Measurements from ENCODE around the gene SHOC2. TPM values are rescaled to one million over a fixed set of nuclear protein-coding genes. Genes with fewer than 3 reads are reported as not detected.

SHOC2 gene
- total and polyA plus RNA-seq, 12 donors, result 18.6 to 68.2 (median 48.5) TPM

DNA sequence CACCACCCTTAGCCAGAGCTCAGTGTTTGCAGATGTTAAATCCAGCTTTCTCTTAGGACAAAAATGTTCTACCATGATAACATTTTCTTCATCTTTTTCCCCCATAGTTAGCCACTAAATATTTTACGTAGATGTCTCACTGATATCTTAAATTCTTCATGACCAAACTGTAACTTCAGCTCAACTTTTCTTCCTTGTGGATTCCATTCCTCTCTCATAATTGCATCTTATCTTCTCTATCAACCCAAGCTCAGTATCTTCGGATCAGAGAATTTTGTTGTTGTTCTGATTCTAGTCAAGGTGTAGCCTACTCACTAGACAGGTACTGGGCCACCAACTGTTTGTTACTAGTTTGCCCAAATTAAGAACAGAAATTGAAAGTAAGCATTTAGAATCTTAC, 60.2 kb downstream of the SHOC2 start:
- TF ChIP-seq, protein P1, sequence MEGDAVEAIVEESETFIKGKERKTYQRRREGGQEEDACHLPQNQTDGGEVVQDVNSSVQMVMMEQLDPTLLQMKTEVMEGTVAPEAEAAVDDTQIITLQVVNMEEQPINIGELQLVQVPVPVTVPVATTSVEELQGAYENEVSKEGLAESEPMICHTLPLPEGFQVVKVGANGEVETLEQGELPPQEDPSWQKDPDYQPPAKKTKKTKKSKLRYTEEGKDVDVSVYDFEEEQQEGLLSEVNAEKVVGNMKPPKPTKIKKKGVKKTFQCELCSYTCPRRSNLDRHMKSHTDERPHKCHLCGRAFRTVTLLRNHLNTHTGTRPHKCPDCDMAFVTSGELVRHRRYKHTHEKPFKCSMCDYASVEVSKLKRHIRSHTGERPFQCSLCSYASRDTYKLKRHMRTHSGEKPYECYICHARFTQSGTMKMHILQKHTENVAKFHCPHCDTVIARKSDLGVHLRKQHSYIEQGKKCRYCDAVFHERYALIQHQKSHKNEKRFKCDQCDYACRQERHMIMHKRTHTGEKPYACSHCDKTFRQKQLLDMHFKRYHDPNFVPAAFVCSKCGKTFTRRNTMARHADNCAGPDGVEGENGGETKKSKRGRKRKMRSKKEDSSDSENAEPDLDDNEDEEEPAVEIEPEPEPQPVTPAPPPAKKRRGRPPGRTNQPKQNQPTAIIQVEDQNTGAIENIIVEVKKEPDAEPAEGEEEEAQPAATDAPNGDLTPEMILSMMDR (IDR thresholded peaks at IDR 0.05), result no peak
- DNase-seq (no peak), ATAC-seq (no peak)
- H3K4me1 ChIP-seq, result peaks cover 0 to 29% (median 16%) of the 10 kb centered on the region in 9 donors
- H3K27ac ChIP-seq, result no peak overlapping the region
- H3K9me3 ChIP-seq, result no peaks in the 10 kb centered on the region
- no peaks in the 10 kb centered on the region for H3K36me3 ChIP-seq
- WGBS, 2 donors, result 95 to 97% methylated on average over 2 of the region's 2 CpGs
- H3K4me3 ChIP-seq, result no peak overlapping the region
- no peaks in the 10 kb centered on the region for H3K27me3 ChIP-seq
- intact Hi-C loops (cut with DNase I), result loop anchor here in 1 of 10 donors (10.0 kb wide), 1 partner anchor 55 kb away; no protein-coding TSS in a partner anchor

DNA sequence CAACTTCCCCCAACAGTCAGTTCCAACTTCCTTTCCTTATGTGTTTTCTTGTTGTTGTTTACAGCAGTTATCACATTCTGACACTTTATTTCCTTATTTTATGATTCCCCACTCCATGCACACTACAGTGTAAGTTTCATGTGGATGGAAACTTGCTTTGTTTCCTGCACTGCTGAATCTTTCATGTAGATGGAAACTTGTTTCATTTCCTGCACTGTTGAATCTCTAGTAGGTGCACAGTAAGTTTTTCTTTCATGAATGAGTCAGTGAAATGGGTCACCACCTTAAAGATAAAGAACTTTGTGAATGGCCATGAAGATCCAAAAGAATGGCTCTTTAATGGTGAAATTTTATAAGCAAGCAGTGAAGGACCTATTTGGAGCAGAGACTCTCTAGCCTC, 61.4 kb downstream of the SHOC2 start:
- DNase-seq, result no peak
- Histone ChIP-seq H3K9me3 (no peaks in the 10 kb centered on the region), H3K27ac (no peak overlapping the region), H3K36me3 (no peaks in the 10 kb centered on the region), H3K4me3 (no peak overlapping the region), H3K27me3 (no peaks in the 10 kb centered on the region), H3K4me1 (peaks cover 0 to 41% (median 28%) of the 10 kb centered on the region in 9 donors)
- intact Hi-C loops (cut with DNase I), result loop anchor here in 1 of 10 donors (10.0 kb wide), 1 partner anchor 56 kb away; no protein-coding TSS in a partner anchor
- ATAC-seq, result no peak
- TF ChIP-seq, protein P1 (IDR thresholded peaks at IDR 0.05), result no peak

DNA sequence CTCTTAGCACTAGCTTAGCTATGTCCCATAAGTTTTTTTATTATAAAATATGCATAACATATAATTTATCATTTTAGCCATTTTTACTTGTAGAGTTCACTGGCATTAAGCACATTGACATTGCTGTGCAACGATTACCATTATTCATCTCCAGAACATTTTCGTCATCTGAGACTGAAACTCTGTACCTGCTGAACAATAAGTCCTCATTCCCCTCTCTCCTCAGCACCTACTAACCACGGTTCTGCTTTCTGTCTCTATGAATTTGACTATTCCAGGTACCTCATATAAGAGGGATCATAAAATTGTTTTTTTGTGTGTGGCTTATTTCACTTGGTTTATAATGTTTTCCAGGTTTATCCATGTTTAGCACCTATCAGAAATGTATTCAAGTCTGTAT, 64.1 kb downstream of the SHOC2 start:
- Histone ChIP-seq H3K4me3 (no peak overlapping the region), H3K27ac (no peak overlapping the region), H3K36me3 (peaks cover 0 to 17% (median 0%) of the 10 kb centered on the region in 9 donors), H3K9me3 (no peaks in the 10 kb centered on the region), H3K27me3 (no peaks in the 10 kb centered on the region), H3K4me1 (peaks cover 0 to 40% (median 23%) of the 10 kb centered on the region in 9 donors)
- TF ChIP-seq, protein P1 (IDR thresholded peaks at IDR 0.05), result no peak
- intact Hi-C loops (cut with DNase I), result loop anchor here in 1 of 10 donors (10.0 kb wide), 1 partner anchor 59 kb away; no protein-coding TSS in a partner anchor
- ATAC-seq (no peak), DNase-seq (no peak)
- WGBS, 2 donors, result 92 to 95% methylated on average over 3 of the region's 3 CpGs

DNA sequence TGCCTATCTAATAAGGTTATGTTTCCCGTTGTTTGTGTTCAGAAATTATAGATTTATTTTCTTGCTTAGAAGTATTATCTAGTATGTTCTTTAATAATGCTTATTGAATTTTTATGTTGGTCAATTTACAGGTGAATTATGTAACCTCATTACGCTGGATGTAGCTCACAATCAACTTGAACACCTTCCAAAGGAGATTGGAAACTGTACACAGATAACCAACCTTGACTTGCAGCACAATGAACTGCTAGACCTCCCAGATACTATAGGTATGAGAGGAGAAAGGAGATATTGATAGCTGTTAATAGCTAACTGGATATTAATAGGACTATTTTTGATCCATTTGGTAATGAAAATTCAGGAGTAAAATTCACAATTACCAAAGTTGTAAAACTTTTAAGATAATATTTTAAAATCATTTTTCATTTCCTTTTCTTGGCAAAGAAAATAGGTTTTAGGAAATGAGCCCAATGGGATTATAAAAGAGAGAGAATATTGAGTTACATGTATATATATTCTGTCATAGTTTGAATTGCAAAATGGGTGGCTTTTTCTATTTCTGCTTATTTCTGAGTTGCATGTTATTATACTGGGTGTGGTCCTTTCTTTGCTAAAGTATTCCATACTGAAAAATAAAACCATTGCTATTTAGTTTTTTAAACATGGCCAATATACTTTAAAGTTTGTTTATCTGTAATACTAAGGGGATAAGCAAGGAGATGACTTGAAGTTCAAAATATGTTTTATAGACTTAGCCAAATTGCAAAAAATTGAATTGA, 66.3 kb downstream of the SHOC2 start:
- Histone ChIP-seq H3K9me3 (no peaks in the 10 kb centered on the region), H3K36me3 (peaks cover 0 to 17% (median 0%) of the 10 kb centered on the region in 9 donors), H3K4me1 (peaks cover 0 to 38% (median 21%) of the 10 kb centered on the region in 9 donors), H3K4me3 (no peak overlapping the region), H3K27me3 (no peaks in the 10 kb centered on the region), H3K27ac (no peak overlapping the region)
- DNase-seq, result no peak
- ATAC-seq, result no peak
- intact Hi-C loops (cut with DNase I), result loop anchor here in 1 of 10 donors (10.0 kb wide), 1 partner anchor 61 kb away; no protein-coding TSS in a partner anchor
- TF ChIP-seq, protein P1 (IDR thresholded peaks at IDR 0.05), result no peak
- 74 to 82% methylated on average over 2 of the region's 2 CpGs for WGBS, 2 donors
